ENCODE data around the gene ABCC10. TPM values are rescaled to one million over a fixed set of nuclear protein-coding genes. Genes with fewer than 3 reads are reported as not detected.

Gene ABCC10
- total RNA-seq, 1 donor from 2014 or later: 45.6 TPM

DNA sequence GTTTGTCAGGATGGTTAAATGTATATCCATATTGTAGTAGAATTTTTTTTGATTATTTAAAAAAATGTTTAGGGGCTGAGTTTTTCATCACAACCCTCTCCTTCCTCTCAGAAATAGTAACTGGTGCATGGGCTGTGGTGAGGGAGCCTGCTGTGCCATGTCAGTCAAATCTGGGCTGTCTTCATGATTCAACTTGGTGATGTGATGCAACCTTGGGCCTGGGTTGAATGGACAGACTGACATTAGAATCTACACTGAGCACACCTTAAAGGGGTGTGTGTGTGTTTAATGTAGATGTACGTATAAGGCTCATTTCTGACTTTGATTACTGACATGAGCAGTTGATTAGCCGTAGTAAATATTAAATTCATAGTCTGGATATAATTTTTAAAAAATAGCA lies 53.7 kb downstream of the ABCC10 start:
- Mint-ChIP-seq H3K4me3 (ENCODE audit: unreplicated experiment) (no peak overlapping the region), H3K27me3 (ENCODE audit: unreplicated experiment) (peaks cover 1% of the 10 kb centered on the region), H3K27ac (ENCODE audit: unreplicated experiment) (no peak overlapping the region)

DNA sequence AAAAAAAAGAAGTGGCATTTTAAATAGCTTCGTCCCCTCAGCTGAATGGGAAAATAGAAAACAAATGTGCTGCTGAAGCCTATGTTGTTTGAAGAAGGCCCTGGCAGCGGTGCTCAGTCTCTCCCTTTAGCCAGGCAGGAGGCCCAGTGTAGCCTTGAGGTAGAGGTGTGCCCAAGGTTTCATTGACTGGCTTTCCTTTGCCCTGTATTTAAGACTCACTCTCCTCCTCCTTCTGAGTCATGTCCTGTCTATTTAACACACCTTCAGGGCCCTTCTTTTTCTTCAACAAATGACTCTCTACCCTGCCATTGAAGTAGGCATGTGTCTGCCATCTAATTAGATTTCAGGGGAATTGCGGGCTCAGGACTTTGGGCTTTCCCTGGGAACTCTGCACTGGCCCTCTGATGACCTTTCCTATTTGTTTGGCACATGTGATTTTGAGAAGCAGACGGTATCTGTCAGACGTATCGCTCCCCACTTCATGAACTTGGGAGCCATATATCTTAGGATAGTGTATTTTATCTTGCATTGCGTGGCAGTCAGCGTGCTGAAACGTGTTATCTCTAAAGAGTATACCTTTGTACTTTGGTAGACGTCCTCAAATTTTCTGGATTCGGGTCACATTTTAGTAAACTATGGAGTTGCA lies 54.4 kb downstream of the ABCC10 start:
- no peak overlapping the region for H3K4me3 Mint-ChIP-seq (ENCODE audit: unreplicated experiment)
- no peaks in the 10 kb centered on the region for H3K36me3 Mint-ChIP-seq (ENCODE audit: low read depth, unreplicated experiment)
- peaks cover 21% of the 10 kb centered on the region for H3K4me1 Mint-ChIP-seq (ENCODE audit: unreplicated experiment)
- H3K27ac Mint-ChIP-seq (ENCODE audit: unreplicated experiment): no peak overlapping the region
- TF ChIP-seq, protein P1, sequence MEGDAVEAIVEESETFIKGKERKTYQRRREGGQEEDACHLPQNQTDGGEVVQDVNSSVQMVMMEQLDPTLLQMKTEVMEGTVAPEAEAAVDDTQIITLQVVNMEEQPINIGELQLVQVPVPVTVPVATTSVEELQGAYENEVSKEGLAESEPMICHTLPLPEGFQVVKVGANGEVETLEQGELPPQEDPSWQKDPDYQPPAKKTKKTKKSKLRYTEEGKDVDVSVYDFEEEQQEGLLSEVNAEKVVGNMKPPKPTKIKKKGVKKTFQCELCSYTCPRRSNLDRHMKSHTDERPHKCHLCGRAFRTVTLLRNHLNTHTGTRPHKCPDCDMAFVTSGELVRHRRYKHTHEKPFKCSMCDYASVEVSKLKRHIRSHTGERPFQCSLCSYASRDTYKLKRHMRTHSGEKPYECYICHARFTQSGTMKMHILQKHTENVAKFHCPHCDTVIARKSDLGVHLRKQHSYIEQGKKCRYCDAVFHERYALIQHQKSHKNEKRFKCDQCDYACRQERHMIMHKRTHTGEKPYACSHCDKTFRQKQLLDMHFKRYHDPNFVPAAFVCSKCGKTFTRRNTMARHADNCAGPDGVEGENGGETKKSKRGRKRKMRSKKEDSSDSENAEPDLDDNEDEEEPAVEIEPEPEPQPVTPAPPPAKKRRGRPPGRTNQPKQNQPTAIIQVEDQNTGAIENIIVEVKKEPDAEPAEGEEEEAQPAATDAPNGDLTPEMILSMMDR (IDR thresholded peaks at IDR 0.05; ENCODE audit: unreplicated experiment): no peak
- H3K9me3 Mint-ChIP-seq (ENCODE audit: unreplicated experiment): no peaks in the 10 kb centered on the region
- no peak for DNase-seq (ENCODE audit: low spot score)
- H3K27me3 Mint-ChIP-seq (ENCODE audit: unreplicated experiment): no peaks in the 10 kb centered on the region

More for the DNA sequence above, 53.7 kb downstream of the ABCC10 start:
- Mint-ChIP-seq H3K4me1 (ENCODE audit: unreplicated experiment) (peaks cover 21% of the 10 kb centered on the region), H3K36me3 (ENCODE audit: low read depth, unreplicated experiment) (no peaks in the 10 kb centered on the region), H3K9me3 (ENCODE audit: unreplicated experiment) (no peaks in the 10 kb centered on the region)
- no peak for DNase-seq (ENCODE audit: low spot score)
- TF ChIP-seq, protein P1 (IDR thresholded peaks at IDR 0.05; ENCODE audit: unreplicated experiment): no peak

DNA sequence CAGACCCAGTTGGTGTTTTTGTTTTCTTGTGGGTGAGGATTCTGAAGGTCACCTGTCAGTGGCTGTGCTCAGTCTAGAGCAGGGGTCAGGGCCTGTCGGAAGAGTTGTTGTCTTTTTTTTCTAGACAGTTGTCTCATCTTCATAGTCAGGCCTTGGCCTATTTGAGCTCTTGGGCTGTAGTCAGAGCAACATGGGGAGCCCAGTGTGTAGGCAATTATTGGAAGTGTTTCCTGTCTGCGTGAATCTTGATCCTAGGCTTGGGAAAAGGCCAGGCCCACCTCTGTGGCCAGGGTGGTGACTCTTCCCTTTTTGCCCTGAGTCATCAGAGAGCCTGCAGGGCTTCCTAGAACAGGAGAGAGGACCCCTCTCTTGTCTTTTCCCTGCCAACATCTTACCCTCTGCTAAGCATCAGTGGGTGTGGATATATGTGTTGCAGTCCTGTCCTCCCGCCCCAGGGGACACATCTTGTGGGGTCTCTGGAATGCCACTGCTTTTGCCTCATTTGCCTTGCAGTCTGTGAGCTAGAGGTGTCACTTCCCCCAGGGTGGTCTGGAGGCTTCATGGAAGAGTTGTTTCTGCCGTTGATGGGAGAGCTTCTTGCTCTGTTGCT lies 61.4 kb downstream of the ABCC10 start:
- no peaks in the 10 kb centered on the region for H3K9me3 Mint-ChIP-seq (ENCODE audit: unreplicated experiment)
- H3K4me1 Mint-ChIP-seq (ENCODE audit: unreplicated experiment): peaks cover 7% of the 10 kb centered on the region
- no peaks in the 10 kb centered on the region for H3K27me3 Mint-ChIP-seq (ENCODE audit: unreplicated experiment)
- H3K27ac Mint-ChIP-seq (ENCODE audit: unreplicated experiment): no peak overlapping the region
- DNase-seq (ENCODE audit: low spot score): no peak
- TF ChIP-seq, protein P1 (IDR thresholded peaks at IDR 0.05; ENCODE audit: unreplicated experiment): no peak
- no peak overlapping the region for H3K4me3 Mint-ChIP-seq (ENCODE audit: unreplicated experiment)
- peaks cover 9% of the 10 kb centered on the region for H3K36me3 Mint-ChIP-seq (ENCODE audit: low read depth, unreplicated experiment)

DNA sequence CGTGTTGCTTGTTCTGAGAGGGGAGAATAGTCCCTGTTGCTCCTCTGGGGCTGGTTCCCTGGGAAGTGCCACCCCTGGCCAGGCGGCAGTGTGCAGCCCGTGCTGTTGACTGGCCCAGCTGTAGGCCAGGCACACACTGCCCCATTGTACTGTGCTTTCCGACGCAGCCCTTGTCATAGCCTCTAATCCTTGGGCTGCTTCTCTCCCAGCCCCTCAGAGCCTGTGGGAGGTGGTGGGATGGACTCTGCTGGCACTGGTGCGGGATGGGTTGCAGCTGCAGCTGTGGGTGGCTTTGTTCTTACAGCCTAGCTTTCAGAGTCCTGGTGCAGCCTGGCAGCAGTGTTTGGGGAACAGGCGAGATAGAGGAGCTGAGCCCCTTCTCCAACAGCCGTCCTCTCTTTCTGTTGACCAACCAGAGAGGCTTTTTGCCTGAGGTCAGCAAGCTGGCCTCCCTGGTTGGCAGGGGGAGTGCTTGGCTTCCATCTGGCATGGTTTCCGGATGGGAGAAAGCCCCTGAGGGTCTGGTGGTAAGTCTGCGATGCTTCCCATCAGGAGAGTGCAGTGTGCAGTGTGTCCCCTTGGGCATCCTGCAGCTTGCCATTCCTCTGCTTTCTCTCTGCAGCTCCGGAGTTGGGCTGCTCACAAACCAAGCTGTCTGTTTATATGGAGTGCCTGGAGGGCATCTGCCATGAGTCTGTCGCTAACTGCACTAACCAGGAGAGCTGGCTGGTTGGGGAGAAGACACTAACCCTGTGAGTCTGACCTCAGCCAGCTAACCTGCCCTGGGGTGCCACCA lies 62.1 kb downstream of the ABCC10 start:
- no peak overlapping the region for H3K27ac Mint-ChIP-seq (ENCODE audit: unreplicated experiment)
- peaks cover 9% of the 10 kb centered on the region for H3K36me3 Mint-ChIP-seq (ENCODE audit: low read depth, unreplicated experiment)
- no peaks in the 10 kb centered on the region for H3K9me3 Mint-ChIP-seq (ENCODE audit: unreplicated experiment)
- H3K4me3 Mint-ChIP-seq (ENCODE audit: unreplicated experiment): no peak overlapping the region
- peaks cover 12% of the 10 kb centered on the region for H3K4me1 Mint-ChIP-seq (ENCODE audit: unreplicated experiment)
- TF ChIP-seq, protein P1 (IDR thresholded peaks at IDR 0.05; ENCODE audit: unreplicated experiment): no peak
- no peak for DNase-seq (ENCODE audit: low spot score)
- no peaks in the 10 kb centered on the region for H3K27me3 Mint-ChIP-seq (ENCODE audit: unreplicated experiment)
